ENCODE results near the gene SMPD3. TPM values are rescaled to one million over a fixed set of nuclear protein-coding genes. Genes with fewer than 3 reads are reported as not detected.

Gene SMPD3
- total RNA-seq, 1 experiment from 2014 or later: 0.70 TPM

DNA sequence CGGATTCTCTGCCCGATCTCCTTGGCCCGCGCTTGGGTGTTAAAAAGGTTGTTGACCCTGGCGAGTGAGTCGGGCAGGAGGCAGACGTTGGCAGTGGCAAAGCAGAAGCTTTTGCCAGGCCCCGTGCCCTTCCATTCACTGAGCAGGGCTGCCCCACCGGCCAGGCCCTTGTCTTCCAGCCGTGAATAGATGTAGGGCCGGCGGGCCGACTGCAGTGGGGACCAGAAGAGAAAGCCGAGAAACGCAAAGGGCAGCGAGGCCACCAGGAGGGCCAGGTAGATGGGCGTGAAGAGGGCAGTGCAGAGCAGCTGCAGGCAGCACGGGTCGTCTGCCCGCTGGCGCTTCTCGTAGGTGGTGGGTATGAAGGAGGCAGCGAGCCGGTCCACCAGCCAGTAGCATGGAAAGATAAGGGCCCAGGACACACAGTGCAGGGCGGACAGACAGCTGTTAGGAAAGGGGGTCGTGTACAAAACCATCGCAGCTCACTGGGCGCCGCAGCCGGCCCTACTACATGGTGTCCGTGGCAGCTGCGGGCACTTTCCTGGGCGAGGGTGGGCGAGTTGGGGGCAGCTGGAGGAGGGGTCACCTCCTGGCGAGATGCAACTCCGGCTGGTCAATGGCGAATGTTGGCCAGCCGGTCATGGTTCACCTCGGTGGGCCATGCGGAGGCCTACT lies 76.5 kb downstream of the SMPD3 start:
- H2BK5ac ChIP-seq (ENCODE audit: insufficient read length, low read length): no peak overlapping the region
- no peak overlapping the region for H3T11ph ChIP-seq (ENCODE audit: low read length)
- no peak overlapping the region for H3K27ac ChIP-seq (ENCODE audit: insufficient read length, low read depth, low read length)
- H3K27me3 ChIP-seq (ENCODE audit: insufficient read depth, low read length): no peaks in the 10 kb centered on the region
- WGBS (ENCODE audit: extremely low coverage, insufficient read length, low lambda C conversion rate): no CpG with 5 or more reads among the region's 40 CpGs
- H4K91ac ChIP-seq (ENCODE audit: insufficient read length, low read depth, low read length): no peak overlapping the region
- H2BK20ac ChIP-seq (ENCODE audit: low read depth, low read length, poor library complexity, severe bottlenecking): no peak overlapping the region
- no peak overlapping the region for H2AK5ac ChIP-seq (ENCODE audit: insufficient read length, low read length)
- no peak overlapping the region for H2BK120ac ChIP-seq (ENCODE audit: low read depth, low read length, poor library complexity, severe bottlenecking)
- H3K9me3 Mint-ChIP-seq: no peaks in the 10 kb centered on the region
- H3K18ac ChIP-seq (ENCODE audit: insufficient read length, low read depth, low read length): no peak overlapping the region
- H3K79me2 ChIP-seq (ENCODE audit: insufficient read depth, low read length): no peaks in the 10 kb centered on the region
- H2BK15ac ChIP-seq (ENCODE audit: low read depth, low read length): no peak overlapping the region
- no peak overlapping the region for H3K9ac ChIP-seq (ENCODE audit: extremely low read depth, insufficient read length, low read length)
- H3K4me1 ChIP-seq (ENCODE audit: insufficient read depth, low read length): no peaks in the 10 kb centered on the region
- no peaks in the 10 kb centered on the region for H3K36me3 Mint-ChIP-seq (ENCODE audit: insufficient read depth in 1 of 3, low read depth in 3 of 3)
- H3K79me1 ChIP-seq (ENCODE audit: insufficient read depth, low read depth, low read length, poor library complexity, severe bottlenecking): no peaks in the 10 kb centered on the region
- no peak overlapping the region for H3K14ac ChIP-seq (ENCODE audit: insufficient read depth, low read length)
- H4K20me1 ChIP-seq (ENCODE audit: control insufficient read depth, insufficient read depth, insufficient read length): no peaks in the 10 kb centered on the region
- H3K4me1 Mint-ChIP-seq: peaks cover 15 to 37% of the 10 kb centered on the region in 2 experiments
- H2BK12ac ChIP-seq (ENCODE audit: insufficient read length, low read depth, low read length): no peak overlapping the region
- H3K27ac Mint-ChIP-seq: no peak overlapping the region; a peak in 1 of 7 replicates
- H4K8ac ChIP-seq (replicated peaks; ENCODE audit: insufficient read length, low read depth, low read length): no peak overlapping the region
- no peak overlapping the region for H3K56ac ChIP-seq (ENCODE audit: insufficient read length, low read depth, low read length)
- H3K4ac ChIP-seq (ENCODE audit: low read depth, low read length): no peak overlapping the region
- TF ChIP-seq, protein P1, sequence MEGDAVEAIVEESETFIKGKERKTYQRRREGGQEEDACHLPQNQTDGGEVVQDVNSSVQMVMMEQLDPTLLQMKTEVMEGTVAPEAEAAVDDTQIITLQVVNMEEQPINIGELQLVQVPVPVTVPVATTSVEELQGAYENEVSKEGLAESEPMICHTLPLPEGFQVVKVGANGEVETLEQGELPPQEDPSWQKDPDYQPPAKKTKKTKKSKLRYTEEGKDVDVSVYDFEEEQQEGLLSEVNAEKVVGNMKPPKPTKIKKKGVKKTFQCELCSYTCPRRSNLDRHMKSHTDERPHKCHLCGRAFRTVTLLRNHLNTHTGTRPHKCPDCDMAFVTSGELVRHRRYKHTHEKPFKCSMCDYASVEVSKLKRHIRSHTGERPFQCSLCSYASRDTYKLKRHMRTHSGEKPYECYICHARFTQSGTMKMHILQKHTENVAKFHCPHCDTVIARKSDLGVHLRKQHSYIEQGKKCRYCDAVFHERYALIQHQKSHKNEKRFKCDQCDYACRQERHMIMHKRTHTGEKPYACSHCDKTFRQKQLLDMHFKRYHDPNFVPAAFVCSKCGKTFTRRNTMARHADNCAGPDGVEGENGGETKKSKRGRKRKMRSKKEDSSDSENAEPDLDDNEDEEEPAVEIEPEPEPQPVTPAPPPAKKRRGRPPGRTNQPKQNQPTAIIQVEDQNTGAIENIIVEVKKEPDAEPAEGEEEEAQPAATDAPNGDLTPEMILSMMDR (conservative IDR thresholded peaks at IDR 0.05): no peak
- no peaks in the 10 kb centered on the region for H3K9me3 ChIP-seq (ENCODE audit: control insufficient read depth, low read depth, low read length)
- no peak overlapping the region for H3K4me2 ChIP-seq (ENCODE audit: insufficient read depth, insufficient read length, low read length)
- H3K4me3 Mint-ChIP-seq: no peak overlapping the region
- DNase-seq: no peak
- H3K23ac ChIP-seq (ENCODE audit: insufficient read length, low read depth, low read length): no peak overlapping the region
- H2AFZ ChIP-seq (ENCODE audit: low read length): no peak overlapping the region
- H3K27me3 Mint-ChIP-seq (ENCODE audit: low read depth): peaks cover 18% of the 10 kb centered on the region
- no peaks in the 10 kb centered on the region for H3K23me2 ChIP-seq (ENCODE audit: insufficient read length, low read depth, low read length, poor library complexity, severe bottlenecking)
- no peak overlapping the region for H4K5ac ChIP-seq (ENCODE audit: insufficient read length, low read depth, low read length)
